ENCODE results near the gene EDEM1. TPM values are rescaled to one million over a fixed set of nuclear protein-coding genes. Genes with fewer than 3 reads are reported as not detected.

EDEM1 gene
- total RNA-seq, 4 donors from 2014 or later, result 37.2 to 139 (median 78.1) TPM

DNA sequence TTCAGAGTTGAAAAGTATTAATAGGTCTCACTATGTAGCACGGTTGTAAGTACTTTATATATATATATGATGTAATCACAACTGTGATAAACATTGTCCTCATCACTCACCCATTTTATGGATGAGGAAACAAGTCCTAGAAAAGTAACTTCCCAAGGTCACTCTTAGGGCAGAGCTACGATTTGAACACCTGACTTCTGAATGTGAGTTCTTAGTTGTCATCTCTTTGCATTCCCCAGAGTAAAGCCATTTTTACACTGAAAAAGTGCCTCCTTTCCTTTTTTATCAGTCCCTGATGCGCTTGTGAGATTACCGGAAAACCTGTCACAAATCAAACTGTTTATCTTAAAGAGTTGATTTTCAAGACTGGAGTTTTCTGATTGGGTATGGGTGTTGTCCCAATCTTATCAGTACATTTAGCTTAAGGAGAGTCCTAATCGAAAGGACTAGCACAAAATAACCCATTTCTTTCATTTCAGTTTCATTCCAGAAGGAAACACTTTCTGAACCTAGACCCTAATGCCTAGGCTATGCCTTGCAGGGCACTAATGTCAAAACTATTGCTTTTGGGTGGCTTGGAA, 2.3 kb upstream of the EDEM1 start:
- no peak for DNase-seq (ENCODE audit: low spot score in 2 of 2)
- H3K36me3 ChIP-seq, result peaks cover 0 to 31% (median 0%) of the 10 kb centered on the region in 3 donors
- WGBS, 2 donors, result 85 to 89% methylated on average over 5 of the region's 5 CpGs
- TF ChIP-seq, protein P1, sequence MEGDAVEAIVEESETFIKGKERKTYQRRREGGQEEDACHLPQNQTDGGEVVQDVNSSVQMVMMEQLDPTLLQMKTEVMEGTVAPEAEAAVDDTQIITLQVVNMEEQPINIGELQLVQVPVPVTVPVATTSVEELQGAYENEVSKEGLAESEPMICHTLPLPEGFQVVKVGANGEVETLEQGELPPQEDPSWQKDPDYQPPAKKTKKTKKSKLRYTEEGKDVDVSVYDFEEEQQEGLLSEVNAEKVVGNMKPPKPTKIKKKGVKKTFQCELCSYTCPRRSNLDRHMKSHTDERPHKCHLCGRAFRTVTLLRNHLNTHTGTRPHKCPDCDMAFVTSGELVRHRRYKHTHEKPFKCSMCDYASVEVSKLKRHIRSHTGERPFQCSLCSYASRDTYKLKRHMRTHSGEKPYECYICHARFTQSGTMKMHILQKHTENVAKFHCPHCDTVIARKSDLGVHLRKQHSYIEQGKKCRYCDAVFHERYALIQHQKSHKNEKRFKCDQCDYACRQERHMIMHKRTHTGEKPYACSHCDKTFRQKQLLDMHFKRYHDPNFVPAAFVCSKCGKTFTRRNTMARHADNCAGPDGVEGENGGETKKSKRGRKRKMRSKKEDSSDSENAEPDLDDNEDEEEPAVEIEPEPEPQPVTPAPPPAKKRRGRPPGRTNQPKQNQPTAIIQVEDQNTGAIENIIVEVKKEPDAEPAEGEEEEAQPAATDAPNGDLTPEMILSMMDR (IDR thresholded peaks at IDR 0.05), result no peak
- TF ChIP-seq POLR2A (IDR thresholded peaks at IDR 0.05) (no peak), EP300 (IDR thresholded peaks at IDR 0.05) (no peak)
- H3K27me3 ChIP-seq, result no peaks in the 10 kb centered on the region
- H3K27ac ChIP-seq, result no peak overlapping the region
- H3K9me3 ChIP-seq, result no peaks in the 10 kb centered on the region
- H3K4me1 ChIP-seq, result peaks cover 0 to 32% (median 12%) of the 10 kb centered on the region in 4 donors
- no peak overlapping the region for H3K4me3 ChIP-seq

GRCh38 chr3:5186089-5186857, 1.2 kb upstream of the EDEM1 start:
- H3K27me3 ChIP-seq, result no peaks in the 10 kb centered on the region
- H3K4me3 ChIP-seq, result peak overlapping the region; percentile 56 to 98 (median 92)
- 62 to 63% methylated on average over 6 of the region's 6 CpGs for WGBS, 2 donors
- H3K4me1 ChIP-seq, result peaks cover 0 to 42% (median 20%) of the 10 kb centered on the region in 4 donors
- peaks cover 0 to 21% (median 0%) of the 10 kb centered on the region in 3 donors for H3K36me3 ChIP-seq
- TF ChIP-seq EP300 (IDR thresholded peaks at IDR 0.05), result peak in 1 of 2 donors; percentile 38
- TF ChIP-seq POLR2A (IDR thresholded peaks at IDR 0.05), result no peak
- TF ChIP-seq, protein P1 (IDR thresholded peaks at IDR 0.05), result no peak
- no peak for DNase-seq (ENCODE audit: low spot score in 2 of 2)
- H3K27ac ChIP-seq, result peak overlapping the region in 3 of 4 donors; percentile 89 to 97 (median 97)
- H3K9me3 ChIP-seq, result no peaks in the 10 kb centered on the region

DNA sequence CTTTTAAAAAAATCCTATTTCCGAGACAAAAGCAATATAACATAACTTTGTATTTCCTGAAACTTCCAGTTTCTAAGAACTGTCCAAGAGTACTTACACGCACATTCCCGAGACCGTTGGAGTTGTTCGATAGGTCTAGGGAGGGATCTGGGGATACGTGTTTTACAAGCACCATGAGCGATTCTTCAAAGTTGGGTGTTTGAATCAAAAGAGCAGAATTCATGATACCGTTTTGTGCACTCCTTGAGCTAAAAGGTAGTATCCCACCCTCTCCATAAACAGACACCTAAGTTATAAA, 700 bp upstream of the EDEM1 start:
- H3K4me3 ChIP-seq, result peak overlapping the region; percentile 56 to 98 (median 92)
- 11 to 13% methylated on average over 8 of the region's 8 CpGs for WGBS, 2 donors

DNA sequence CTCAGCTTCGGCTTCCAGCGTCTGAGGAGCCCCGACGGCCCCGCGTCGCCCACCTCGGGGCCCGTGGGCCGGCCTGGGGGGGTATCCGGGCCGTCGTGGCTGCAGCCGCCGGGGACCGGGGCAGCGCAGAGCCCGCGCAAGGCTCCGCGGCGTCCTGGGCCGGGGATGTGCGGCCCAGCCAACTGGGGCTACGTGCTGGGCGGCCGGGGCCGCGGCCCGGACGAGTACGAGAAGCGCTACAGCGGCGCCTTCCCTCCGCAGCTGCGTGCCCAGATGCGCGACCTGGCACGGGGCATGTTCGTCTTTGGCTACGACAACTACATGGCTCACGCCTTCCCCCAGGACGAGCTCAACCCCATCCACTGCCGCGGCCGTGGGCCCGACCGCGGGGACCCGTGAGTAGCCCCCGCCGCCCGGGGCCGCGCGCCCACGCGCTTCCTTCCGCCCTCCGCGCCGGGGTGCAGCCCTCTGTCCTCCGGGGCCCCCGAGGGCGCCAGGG, 462 bp downstream of the EDEM1 start:
- Histone ChIP-seq H3K27ac (peak overlapping the region; percentile 72 to 97 (median 97)), H3K4me1 (peaks cover 0 to 59% (median 29%) of the 10 kb centered on the region in 4 donors), H3K36me3 (peaks cover 0 to 6% (median 0%) of the 10 kb centered on the region in 3 donors), H3K9me3 (no peaks in the 10 kb centered on the region), H3K4me3 (peak overlapping the region; percentile 91 to 98 (median 96)), H3K27me3 (no peaks in the 10 kb centered on the region)
- no peak for TF ChIP-seq EP300 (IDR thresholded peaks at IDR 0.05)
- TF ChIP-seq, protein P1 (IDR thresholded peaks at IDR 0.05), result no peak
- WGBS, 2 donors, result 0 to 1% methylated on average over 11 to 28 of the region's 66 CpGs
- DNase-seq (ENCODE audit: low spot score in 2 of 2), result no peak

More for the DNA sequence above, 700 bp upstream of the EDEM1 start:
- H3K27me3 ChIP-seq, result no peaks in the 10 kb centered on the region
- no peaks in the 10 kb centered on the region for H3K9me3 ChIP-seq
- peak overlapping the region; percentile 41 to 97 (median 93) for H3K27ac ChIP-seq
- TF ChIP-seq, protein P1 (IDR thresholded peaks at IDR 0.05), result no peak
- no peak for TF ChIP-seq EP300 (IDR thresholded peaks at IDR 0.05)
- TF ChIP-seq POLR2A (IDR thresholded peaks at IDR 0.05), result no peak
- no peak for DNase-seq (ENCODE audit: low spot score in 2 of 2)
- peaks cover 0 to 16% (median 0%) of the 10 kb centered on the region in 3 donors for H3K36me3 ChIP-seq
- peaks cover 0 to 48% (median 23%) of the 10 kb centered on the region in 4 donors for H3K4me1 ChIP-seq

Data from tibial nerve (tissue), 4 donors.